GM21576 (cell line): ENCODE data around the gene CTDSP1.
A peak's percentile ranks its signal among the peaks of the same experiment; 100 is the strongest.

Source experiments
- ATAC-seq: cut with Tn5 transposase; IDR thresholded peaks from one replicate; pipeline ENCODE4 v1.9.1; 2021; ENCODE audit warnings: mild to moderate bottlenecking, moderate library complexity; ENCODE audit not compliant: unreplicated experiment

Gene CTDSP1

DNA sequence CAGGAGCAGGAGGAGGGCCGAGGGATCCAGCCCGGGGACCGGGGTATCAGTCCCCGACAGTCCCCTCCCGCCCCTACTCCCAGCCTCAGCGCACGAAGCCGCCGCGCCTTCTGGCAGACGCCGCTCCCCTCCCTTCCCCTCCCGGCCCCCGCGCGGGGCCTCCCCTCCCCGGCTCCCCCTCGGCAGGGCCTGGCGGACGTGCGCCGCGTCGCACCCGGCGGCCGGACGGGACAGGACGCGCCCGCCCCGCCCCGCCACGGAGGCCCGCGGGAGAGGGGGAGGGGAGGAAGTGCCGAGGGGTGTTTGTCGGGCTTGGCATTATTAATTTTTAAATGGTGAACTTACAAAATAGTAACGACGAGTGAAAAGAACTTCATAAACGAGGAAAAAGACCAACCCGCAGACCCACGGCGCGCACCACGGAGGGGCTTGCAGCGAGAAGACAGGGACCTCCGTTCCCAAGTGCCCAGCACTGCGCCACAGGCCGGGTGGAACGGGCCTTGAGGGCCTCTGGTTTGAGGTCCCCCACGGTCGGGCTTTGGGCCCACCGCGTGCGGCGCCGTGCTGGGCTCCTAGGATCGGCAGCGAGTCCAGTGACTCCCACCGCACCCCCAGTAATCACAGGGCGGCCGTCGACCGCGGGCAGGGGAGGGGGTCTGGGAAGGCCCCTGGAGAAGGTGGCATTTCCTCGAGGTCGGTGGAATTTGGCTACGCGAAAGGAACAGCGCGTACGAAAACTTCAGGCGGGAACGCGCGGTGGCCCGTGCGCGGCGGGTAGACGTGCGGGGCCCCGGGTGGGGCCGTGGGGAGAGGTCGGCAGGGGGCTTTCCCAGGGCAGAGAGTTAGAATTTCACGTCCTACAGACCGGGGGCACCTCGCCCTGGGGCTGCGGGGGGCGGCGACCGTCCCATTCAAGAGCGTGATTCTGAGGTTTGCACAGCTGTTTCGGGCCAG is 954 bp upstream of the CTDSP1 start:
- ATAC-seq: no peak

DNA sequence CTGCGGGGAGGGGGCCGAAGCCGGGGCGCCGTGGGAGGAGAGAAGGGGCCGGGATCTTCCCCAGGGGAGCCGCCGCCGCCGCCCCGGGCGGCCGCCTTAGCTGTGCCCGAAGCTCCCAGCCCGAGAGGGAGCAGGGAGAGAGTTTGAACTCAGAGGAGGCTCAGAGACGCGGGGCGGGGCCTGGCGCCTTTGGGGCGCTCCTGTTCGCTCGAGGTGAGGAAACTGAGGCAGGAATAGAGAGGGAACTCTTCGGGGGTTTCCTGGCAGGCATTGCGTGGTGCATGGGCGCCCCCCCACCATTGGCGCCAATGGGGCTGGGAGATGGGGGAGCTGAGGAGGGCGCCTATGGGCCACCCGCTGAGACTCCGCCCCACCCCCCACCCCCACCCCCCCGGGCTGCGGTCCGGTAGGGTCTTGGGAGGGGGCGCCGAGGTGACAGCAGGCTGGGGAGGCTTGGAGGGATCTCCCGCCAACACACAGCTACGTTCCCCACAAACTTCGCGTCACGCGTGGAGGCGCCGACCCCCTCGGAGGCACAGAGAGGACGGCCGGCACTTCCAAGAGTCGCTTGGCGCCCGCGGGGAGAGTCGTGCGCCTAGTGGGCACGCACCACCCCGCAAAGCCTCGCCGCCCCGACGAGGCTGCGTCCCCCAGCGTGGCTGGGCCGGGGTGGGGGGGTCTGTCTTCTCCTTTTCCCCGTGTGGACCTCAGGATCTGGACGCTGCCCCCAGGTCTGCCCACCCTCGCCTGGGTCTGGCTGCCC is 680 bp downstream of the CTDSP1 start:
- no peak for ATAC-seq

DNA sequence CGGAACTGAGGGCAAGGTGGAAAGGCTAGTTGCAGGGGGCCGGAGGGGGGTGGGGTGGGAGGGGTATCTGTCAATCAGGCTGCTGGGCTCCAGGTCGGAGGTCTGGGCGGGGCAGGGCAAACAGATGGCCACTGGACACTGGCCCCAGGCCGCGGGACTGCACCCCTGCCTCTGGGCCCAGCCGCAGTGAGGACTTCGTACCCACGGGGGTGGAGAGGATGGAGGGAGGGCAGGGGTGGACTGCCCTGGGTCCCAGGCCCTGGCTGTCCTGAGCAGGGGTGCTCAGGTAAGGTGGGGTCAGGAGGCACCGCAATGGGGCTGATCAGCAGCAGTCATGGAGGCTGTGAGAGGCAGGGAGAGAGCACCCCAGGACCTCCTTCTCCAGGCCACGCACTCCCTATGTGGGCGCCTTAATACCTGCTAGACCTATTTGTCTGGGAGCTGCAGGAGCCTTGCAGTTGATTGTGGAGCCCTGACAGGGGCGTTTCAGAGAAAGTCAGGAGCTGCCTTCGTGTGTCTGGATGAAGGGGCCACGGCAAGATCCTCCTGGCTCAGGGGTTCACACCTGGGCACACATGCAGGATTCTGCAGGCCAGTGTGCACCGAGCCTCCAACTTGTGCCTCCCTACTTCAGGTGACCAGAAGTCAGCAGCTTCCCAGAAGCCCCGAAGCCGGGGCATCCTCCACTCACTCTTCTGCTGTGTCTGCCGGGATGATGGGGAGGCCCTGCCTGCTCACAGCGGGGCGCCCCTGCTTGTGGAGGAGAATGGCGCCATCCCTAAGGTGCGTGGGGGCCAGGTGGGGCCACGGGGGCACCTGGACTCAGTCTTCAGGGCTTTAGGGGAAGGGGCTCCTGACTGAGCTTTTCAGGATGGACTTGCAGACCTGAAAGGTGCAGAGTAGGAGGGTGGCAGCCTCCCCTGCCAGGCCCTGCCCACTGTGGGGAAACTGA is 1.5 kb downstream of the CTDSP1 start:
- ATAC-seq: no peak

DNA sequence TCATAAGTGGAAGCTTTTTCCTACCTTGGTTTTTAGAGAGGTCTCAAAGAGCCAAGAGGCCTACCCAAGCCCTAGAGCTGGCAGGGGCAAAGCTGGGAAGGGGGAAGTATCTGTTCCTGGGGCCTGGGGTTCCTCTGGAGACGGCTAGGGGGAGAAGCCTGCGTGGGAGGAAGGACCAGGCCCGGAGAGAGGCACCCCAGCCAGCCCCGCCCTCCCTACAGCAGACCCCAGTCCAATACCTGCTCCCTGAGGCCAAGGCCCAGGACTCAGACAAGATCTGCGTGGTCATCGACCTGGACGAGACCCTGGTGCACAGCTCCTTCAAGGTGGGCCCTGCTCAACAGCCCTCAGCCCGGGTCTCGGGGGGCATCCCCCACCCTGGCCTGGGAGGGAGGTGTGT is 2.2 kb downstream of the CTDSP1 start:
- ATAC-seq: no peak

DNA sequence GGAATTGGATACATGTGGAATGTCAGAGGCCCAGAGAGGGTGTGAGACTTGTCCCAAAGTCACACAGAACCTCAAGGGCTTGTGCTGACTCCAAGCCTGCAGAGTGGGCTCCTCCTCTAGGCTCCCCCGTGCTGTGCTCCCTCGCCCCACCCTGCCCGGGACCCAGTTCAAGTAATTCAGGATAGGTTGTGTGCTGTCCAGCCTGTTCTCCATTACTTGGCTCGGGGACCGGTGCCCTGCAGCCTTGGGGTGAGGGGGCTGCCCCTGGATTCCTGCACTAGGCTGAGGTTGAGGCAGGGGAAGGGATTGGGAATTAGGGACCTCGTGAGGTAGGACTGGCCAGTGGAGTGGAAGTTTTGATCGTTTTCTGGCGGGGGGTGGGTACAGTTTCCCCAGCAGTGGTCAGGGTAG is 2.8 kb downstream of the CTDSP1 start:
- ATAC-seq: no peak

DNA sequence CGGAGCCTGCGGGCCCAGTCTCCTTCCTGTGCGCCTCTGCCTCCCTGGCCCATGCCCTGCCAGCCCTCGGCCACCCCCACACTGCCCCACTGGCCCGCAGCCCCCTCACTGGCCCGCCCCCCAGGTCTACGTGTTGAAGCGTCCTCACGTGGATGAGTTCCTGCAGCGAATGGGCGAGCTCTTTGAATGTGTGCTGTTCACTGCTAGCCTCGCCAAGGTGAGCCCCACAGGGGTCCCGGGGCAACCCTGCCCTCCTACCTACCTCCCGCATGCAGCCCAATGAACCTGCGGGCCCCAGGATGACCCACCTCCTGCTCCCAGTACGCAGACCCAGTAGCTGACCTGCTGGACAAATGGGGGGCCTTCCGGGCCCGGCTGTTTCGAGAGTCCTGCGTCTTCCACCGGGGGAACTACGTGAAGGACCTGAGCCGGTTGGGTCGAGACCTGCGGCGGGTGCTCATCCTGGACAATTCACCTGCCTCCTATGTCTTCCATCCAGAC is 3.3 kb downstream of the CTDSP1 start:
- ATAC-seq: no peak

DNA sequence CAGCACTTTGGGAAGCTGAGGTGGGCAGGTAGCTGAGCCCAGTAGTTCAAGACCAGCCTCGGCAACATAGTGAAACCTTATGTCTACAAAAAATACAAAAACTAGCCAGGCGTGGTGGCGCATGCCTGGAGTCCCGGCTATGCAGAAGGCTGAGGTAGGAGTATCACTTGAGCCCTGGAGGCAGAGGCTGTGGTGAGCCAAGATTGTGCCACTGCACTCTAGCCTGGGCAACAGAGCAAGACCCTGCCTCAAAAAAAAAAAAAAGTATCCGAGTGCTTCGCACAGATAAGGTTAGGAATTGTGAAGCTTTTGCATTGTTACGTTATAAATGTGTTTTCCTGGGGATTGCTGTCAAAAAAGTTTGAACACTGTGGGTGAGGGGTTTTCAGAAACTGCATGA is 4.1 kb downstream of the CTDSP1 start:
- no peak for ATAC-seq

DNA sequence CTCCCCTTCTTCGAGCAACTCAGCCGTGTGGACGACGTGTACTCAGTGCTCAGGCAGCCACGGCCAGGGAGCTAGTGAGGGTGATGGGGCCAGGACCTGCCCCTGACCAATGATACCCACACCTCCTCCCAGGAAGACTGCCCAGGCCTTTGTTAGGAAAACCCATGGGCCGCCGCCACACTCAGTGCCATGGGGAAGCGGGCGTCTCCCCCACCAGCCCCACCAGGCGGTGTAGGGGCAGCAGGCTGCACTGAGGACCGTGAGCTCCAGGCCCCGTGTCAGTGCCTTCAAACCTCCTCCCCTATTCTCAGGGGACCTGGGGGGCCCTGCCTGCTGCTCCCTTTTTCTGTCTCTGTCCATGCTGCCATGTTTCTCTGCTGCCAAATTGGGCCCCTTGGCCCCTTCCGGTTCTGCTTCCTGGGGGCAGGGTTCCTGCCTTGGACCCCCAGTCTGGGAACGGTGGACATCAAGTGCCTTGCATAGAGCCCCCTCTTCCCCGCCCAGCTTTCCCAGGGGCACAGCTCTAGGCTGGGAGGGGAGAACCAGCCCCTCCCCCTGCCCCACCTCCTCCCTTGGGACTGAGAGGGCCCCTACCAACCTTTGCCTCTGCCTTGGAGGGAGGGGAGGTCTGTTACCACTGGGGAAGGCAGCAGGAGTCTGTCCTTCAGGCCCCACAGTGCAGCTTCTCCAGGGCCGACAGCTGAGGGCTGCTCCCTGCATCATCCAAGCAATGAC is 4.8 kb downstream of the CTDSP1 start:
- ATAC-seq: no peak

DNA sequence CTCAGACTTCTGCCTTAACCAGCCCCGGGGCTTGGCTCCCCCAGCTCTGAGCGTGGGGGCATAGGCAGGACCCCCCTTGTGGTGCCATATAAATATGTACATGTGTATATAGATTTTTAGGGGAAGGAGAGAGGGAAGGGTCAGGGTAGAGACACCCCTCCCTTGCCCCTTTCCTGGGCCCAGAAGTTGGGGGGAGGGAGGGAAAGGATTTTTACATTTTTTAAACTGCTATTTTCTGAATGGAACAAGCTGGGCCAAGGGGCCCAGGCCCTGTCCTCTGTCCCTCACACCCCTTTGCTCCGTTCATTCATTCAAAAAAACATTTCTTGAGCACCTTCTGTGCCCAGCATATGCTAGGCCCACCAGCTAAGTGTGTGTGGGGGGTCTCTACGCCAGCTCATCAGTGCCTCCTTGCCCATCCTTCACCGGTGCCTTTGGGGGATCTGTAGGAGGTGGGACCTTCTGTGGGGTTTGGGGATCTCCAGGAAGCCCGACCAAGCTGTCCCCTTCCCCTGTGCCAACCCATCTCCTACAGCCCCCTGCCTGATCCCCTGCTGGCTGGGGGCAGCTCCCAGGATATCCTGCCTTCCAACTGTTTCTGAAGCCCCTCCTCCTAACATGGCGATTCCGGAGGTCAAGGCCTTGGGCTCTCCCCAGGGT is 5.5 kb downstream of the CTDSP1 start:
- no peak for ATAC-seq

DNA sequence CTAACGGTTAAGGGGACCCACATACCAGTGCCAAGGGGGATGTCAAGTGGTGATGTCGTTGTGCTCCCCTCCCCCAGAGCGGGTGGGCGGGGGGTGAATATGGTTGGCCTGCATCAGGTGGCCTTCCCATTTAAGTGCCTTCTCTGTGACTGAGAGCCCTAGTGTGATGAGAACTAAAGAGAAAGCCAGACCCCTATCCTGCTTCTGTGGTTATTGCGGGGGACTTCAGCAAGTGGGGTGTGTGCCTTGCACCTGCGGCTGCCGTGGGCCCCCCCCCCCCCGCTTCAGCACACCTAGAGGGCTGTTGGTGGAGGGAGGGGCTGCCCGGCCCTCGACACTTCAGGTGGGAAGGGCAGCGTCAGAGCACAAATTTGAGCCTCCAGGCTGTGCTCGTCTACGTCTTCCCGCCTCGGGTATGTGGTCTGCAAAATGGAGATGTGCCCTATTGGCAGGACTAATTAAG is 6.1 kb downstream of the CTDSP1 start:
- ATAC-seq: peak; percentile 7

DNA sequence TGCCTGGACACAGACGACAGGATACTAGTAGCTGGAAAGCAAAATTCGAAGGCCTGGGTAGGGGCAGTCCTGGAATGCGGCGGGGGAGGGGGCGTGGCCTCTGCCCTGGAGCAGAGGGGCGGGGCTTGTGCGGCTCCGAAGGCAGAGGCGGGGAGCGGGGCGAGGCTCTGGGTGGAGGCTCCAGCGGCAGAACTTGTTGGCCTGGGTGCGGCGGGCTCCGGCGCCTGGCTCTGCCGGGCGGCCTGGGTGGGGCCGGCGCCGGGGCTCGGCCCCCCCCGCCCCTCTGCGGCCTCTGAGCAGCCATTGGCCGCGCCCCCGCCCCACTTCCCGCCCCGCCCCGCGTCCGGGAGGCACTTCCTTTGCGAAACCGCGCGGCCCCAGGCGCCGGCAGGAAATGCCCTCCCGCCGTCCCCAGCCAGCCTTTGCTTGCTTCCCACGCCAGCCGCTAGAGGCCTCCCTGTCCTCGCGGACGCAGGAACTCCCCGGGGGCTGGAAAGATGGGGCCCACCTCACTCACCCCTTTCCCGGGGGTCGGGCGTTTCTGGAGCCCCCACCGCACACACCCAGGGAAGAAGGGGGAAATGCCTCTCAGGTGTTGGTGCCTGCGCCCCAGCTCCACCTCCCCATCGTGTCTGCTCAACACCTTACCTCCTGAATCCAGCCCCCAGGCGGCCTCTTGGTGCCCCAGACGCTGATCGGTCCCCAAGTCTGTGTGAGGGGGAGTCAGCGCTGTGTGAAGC is 6.7 kb downstream of the CTDSP1 start:
- ATAC-seq: peak; percentile 71

DNA sequence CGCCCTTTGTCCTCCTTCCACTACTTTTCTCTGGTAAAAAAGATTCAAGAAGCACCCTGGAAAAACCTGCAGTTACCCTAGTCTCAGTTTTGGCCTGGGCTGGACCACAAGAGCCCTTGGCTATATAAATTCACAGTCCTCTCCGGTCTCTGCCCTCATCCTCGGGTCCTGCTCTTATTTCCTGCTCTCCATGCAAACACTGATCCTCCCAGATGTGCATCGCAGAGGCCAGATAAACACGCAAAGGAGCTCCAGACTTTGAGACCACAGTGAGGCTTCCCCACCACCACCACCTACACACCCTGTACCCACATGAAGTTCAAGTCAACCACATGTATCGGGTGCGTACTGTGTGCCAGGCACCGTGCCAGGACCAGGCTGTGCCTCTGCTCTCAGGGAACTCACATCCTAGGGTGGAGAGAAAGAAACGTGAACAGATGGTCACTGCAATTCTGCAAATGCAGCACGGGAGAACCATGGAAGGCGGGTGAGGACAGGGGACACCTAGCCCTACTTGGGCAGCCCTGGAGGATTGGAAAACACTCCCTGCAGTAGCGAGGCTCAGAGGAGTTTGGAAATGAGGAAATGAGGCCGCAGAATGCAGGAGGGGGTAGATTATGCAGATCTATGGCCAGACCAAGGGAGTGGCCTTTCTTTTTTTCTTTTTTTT is 7.4 kb downstream of the CTDSP1 start:
- peak; percentile 4 for ATAC-seq

DNA sequence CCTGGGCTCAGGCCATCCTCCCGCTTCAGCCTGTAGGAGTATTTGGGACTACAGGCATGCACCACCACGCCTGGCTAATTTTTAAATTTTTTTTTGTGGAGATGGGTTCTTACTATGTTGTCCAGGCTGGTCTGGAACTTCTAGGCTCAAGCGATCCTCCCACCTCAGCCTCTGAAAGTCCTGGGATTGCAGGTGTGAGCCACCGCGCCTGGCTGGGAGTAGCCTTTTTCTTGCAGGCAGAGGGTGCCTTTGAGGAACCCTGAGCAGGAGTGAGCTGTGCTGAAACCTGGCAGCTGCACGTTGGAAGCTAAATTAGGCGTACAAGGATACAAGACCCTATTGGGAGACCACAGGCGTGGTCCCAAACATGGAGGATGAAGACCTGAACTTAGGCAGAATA is 8.0 kb downstream of the CTDSP1 start:
- ATAC-seq: no peak

DNA sequence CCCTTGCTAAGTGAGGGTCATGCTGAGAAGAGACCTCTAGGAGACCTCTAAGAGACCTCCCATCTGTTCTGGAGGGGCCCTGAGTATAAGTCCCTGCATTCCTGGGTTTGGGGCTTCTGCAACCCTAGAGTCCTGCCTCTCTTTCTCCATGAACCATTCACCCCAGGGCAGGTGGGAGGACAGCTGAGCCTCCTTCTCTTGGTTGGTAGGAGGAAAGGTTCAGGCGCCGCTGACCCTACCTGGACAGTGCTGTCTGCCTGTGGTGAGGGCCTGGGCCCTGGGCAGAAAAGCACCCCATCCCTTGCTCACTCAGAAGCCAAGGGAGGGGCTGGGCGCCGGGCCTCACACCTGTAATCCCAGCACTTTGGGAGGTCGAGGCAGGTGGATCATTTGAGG is 18.7 kb downstream of the CTDSP1 start:
- no peak for ATAC-seq

DNA sequence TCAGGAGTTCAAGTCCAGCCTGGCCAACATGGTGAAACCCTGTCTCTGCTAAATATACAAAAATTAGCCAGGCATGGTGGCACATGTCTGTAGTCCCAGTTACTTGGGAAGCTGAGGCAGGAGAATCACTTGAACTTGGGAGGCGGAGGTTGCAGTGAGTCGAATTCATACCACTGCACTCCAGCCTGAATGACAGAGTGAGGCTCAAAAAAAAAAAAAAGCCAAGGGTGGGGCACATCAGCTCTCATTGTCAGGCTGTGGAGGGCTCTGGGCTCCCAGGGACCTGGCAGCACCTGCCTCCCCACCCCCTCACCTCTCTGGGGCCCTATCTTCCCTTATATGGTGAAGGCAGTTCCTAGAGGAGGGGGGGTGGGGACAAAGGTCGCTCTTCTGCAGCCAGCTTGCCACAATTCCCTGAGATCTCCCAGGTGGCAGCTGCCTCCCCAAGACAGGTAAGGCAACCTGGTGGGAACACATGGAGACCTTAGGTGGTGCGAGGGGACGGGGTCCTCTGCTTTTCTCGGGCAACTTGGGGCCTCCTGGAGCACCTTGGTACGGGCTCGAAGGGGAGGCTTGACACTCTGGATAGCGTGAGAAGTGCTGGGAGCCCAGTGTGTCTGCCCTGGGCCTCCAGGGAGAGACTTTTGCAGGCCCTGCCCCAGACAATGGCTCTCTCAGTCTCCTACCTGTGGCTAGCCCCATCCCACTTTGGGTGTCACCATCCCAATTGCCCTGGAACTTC is 19.2 kb downstream of the CTDSP1 start, which contains the start of gene VIL1:
VIL1 (plus strand) TSS at position 407 of the 742 bp plus-strand sequence. CDS start 4,656 bp downstream, outside the sequence.
- no peak for ATAC-seq

DNA sequence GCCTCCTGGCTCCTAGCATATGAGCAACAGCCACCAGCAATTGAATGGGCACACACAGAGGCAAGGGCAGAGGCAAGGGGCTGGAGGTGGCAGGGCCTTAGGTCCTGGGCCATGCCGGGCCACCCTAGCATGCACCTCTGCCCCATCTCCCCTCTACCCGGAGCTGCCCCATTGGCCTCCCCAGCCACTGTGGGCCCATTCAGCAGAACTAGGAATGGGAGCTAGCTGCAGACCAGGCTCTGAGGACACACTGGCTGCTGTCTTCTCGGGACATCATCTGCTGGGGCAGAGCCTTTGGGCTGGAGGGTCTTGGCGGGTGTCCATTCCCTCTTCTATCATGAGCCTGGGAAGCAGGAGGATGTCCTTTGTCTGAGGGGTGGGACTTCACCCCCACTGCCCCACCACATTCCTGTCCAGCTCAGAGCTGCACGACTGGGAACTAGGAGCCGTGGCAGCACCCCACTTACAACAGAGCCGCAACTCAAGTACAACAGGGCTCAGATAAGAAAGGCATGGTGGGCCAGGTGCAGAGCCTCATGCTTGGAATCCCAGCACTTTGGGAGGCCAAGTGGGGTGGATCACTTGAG is 20.1 kb downstream of the CTDSP1 start:
- ATAC-seq: no peak

DNA sequence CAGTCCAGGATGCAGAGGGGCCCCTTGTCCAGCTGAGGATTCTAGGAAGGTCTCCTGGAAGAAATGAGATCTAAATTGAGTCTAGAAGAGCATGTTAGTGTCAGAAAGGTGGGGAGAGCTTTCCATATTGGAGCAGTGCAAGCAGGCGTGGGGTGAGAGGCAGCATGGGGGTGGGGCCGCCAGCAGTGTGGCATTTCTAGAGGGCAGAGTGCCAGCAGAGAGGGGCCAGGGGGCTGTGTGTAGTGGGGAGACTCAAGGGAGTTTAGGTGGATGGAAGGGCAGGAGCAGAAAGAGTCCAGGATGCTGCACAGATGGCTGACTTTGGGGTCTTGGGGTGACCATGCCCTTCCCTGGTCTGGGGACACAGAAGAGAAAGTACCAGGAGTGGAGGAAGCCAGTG is 21.4 kb downstream of the CTDSP1 start:
- ATAC-seq: no peak
